BE2C (cell line): ENCODE data around the gene POLD4.
"Not testable (repeated sequence)": the region's sequence is repeated elsewhere in the genome, so short reads cannot be mapped to it uniquely, and the experiment has no call there.

Experiments
- DNase-seq: peaks from one replicate; pipeline ENCODE4 v3.0.0-alpha.2; 2020
- H3K27me3 ChIP-seq: fragments of 250-450 bp; sonication (Bioruptor Pico); 2 replicates; pipeline ENCODE4 v1.5.1; 2020; ENCODE audit warnings: mild to moderate bottlenecking
- H3K36me3 ChIP-seq: fragments of 250-450 bp; sonication (Bioruptor Pico); 2 replicates; pipeline ENCODE4 v1.5.1; 2020; ENCODE audit warnings: mild to moderate bottlenecking
- H3K4me1 ChIP-seq: fragments of 250-450 bp; sonication (Bioruptor Pico); 2 replicates; pipeline ENCODE4 v1.5.1; 2020
- H3K4me3 ChIP-seq: 2 replicates; pipeline ENCODE4 v1.5.1; 2011; ENCODE audit warnings: low read depth, low read length
- H3K9me3 ChIP-seq: fragments of 250-450 bp; sonication (Bioruptor Pico); 2 replicates; pipeline ENCODE4 v1.5.1; 2020
- TF ChIP-seq, protein P1 (sequence below): IDR thresholded peaks from 2 replicates; pipeline ENCODE4 v1.5.1; 2012; ENCODE audit warnings: mild to moderate bottlenecking, low read depth, low read length

The POLD4 gene

DNA sequence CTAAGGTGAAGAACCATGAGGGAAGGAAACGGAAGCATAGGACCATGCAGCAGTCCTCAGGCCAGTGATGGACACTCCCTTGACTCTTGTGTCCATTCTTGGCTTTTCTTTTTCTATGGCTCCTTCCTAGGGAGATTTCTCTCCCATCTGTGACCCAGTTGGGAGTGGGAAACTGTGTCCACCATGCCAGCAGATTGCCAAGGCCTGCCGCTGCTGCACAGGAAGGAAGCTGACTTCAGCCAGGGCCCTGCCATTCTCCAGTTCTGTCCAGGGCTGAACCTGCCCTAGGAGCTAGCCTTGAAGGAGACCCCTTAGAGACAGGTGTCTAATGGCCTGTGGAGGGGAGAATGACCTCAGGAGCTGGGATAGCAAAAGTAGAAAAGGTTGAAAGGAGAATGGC is 32.7 kb downstream of the POLD4 start:
- H3K36me3 ChIP-seq = no peaks in the 10 kb centered on the region
- H3K4me1 ChIP-seq = no peaks in the 10 kb centered on the region
- no peak overlapping the region for H3K4me3 ChIP-seq
- no peaks in the 10 kb centered on the region for H3K9me3 ChIP-seq
- H3K27me3 ChIP-seq = no peaks in the 10 kb centered on the region
- TF ChIP-seq, protein P1, sequence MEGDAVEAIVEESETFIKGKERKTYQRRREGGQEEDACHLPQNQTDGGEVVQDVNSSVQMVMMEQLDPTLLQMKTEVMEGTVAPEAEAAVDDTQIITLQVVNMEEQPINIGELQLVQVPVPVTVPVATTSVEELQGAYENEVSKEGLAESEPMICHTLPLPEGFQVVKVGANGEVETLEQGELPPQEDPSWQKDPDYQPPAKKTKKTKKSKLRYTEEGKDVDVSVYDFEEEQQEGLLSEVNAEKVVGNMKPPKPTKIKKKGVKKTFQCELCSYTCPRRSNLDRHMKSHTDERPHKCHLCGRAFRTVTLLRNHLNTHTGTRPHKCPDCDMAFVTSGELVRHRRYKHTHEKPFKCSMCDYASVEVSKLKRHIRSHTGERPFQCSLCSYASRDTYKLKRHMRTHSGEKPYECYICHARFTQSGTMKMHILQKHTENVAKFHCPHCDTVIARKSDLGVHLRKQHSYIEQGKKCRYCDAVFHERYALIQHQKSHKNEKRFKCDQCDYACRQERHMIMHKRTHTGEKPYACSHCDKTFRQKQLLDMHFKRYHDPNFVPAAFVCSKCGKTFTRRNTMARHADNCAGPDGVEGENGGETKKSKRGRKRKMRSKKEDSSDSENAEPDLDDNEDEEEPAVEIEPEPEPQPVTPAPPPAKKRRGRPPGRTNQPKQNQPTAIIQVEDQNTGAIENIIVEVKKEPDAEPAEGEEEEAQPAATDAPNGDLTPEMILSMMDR = no peak
- DNase-seq = no peak

DNA sequence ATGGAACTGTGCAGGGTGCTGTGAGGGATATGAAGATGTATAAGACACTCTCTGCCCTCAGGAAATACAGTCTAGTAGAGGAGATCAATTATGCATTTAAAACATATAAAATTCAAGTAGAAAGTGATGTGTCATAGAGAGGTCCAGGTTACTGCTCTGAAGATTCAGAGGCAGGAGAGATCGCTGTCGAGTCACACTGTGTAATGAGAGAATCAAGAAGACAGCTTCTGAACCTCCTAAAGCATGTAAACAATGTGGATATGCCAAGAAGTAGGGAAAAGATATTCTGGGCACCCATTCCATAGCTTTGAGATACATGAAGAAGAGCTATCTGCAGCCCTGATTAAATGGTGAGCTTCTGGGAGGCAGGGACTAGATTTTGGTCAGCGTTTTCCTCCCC is 33.3 kb downstream of the POLD4 start:
- Histone ChIP-seq H3K27me3 (no peaks in the 10 kb centered on the region), H3K36me3 (no peaks in the 10 kb centered on the region), H3K9me3 (no peaks in the 10 kb centered on the region), H3K4me3 (no peak overlapping the region), H3K4me1 (no peaks in the 10 kb centered on the region)
- no peak for DNase-seq
- TF ChIP-seq, protein P1 = no peak

DNA sequence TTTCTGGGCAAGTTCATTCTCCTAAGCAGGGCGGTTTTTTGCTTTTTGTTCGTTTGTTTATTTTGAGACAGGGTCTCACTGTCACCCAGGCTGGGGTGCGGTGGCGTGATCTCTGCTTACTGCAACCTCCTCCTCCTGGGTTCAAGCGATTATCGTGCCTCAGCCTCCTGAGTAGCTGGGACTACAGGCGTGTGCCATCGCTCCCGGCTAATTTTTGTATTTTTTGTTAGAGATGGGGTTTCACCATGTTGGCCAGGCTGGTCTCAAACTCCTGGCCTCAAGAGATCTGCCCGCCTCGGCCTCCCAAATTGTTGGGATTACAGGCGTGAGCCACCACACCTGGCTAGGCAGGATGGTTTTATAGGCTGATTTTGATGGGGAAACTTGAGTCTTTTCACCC is 34.5 kb downstream of the POLD4 start:
- H3K4me3 ChIP-seq = peak overlapping the region; percentile 85
- H3K36me3 ChIP-seq, DNase-seq, H3K9me3 ChIP-seq, H3K4me1 ChIP-seq, H3K27me3 ChIP-seq: not testable (repeated sequence)

DNA sequence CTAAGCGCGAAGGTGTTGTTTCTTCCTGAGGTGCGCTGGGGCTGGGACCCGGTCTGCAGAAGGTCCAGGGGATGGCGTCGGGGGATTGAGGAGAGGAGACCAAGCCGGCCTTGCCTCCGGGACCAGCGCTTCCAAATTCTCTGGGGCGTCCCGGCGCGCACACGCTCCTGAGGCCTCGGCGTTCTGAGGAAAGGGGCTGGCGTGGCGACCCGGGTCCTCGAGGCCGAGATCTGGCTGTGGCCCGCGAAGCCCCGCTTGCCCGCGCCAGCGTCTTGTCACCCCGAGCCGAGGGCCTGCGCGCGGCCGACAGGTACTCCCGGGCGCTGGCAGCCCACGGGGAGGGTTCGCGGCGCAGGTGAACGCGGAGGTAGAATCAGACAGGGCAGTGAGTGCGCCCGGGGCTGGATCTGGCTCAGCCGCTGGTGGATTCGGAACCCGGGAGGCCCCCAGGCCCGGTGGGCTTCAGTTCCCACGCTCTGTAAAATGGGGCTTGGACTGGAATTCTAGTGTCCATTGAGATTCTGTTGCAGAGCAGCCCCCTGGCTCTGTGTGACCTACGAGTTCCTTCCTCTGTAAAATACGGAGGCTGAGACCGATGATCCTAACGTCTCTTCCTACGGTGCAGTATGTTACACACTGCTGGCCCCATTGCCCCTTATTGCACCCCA is 35.3 kb downstream of the POLD4 start:
- TF ChIP-seq, protein P1 = no peak
- Histone ChIP-seq H3K36me3 (no peaks in the 10 kb centered on the region), H3K4me1 (no peaks in the 10 kb centered on the region), H3K27me3 (no peaks in the 10 kb centered on the region), H3K9me3 (no peaks in the 10 kb centered on the region), H3K4me3 (peak overlapping the region; percentile 85)
- DNase-seq = no peak

DNA sequence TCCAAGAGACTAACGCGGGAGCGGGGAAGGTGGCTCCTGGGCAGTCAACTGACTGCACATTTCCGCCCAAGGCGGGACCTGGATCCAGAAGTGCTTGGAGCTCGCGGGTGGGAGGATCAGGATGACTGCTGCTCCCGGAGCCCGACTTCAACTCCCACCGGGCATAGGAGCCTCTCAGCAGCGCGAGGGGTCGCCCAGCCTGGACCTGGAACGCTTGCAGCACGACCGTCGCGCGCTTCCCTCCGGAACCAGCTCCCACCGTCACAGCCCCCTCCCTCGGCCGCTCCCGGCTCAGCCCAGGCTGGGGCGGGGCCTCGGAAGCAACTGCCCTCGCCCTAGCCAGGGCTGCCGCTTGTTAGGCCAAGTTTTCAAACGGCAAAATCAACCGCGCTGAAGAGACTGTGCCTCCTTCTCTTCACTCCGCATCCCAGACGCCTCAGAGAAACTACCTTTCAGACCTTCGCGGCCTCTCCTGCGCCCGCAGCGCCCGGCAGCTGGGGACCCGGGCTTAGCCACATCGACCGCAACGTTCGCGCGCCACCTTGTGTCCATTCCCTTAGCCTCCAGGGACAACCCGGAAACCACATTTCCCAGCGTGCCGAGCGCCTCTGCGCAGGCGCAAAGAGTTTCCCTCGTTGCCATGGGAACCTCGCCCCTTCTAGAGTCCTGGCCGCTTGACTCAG is 36.0 kb downstream of the POLD4 start:
- TF ChIP-seq, protein P1 = peak; percentile 92
- peak; percentile 98 for DNase-seq

DNA sequence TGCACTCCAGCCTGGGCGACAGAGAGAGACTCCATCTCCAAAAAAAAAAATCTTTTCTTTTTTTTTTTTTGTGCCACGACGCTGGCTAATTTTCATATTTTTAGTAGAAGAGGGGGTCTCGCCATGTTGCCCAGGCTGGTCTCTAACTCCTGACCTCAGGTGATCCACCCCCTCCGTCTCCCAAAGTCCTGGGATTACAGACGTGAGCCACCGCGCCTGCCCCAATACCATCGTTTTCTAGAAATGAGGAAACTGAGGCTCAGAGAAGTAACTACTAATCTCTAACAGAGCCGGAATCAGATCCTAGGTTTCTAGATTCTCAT is 36.5 kb downstream of the POLD4 start:
- peak overlapping the region; percentile 85 for H3K4me3 ChIP-seq
- no peak for DNase-seq
- TF ChIP-seq, protein P1 = no peak
- H3K36me3 ChIP-seq = no peaks in the 10 kb centered on the region
- H3K4me1 ChIP-seq = peaks cover 2% of the 10 kb centered on the region; the same call in 1 of the 2 replicates
- H3K27me3 ChIP-seq = no peaks in the 10 kb centered on the region
- no peaks in the 10 kb centered on the region for H3K9me3 ChIP-seq

More for the DNA sequence above, 36.0 kb downstream of the POLD4 start:
- H3K36me3 ChIP-seq = no peaks in the 10 kb centered on the region
- peak overlapping the region; percentile 85 for H3K4me3 ChIP-seq
- H3K9me3 ChIP-seq = no peaks in the 10 kb centered on the region
- H3K4me1 ChIP-seq = peaks cover 2% of the 10 kb centered on the region; the same call in 1 of the 2 replicates
- H3K27me3 ChIP-seq = no peaks in the 10 kb centered on the region
